WTC11 (cell line): ENCODE data around the gene NAP1L2. TPM values are rescaled to one million over a fixed set of nuclear protein-coding genes. Genes with fewer than 3 reads are reported as not detected.
"Not testable (repeated sequence)": the region's sequence is repeated elsewhere in the genome, so short reads cannot be mapped to it uniquely, and the experiment has no call there.

Experiments used
- ATAC-seq: fragments of 200-7000 bp; cut with Tn5 transposase; 2 replicates; pipeline ENCODE4 v1.10.0; 2021; ENCODE audit warnings: mild to moderate bottlenecking, moderate library complexity
- CTCF ChIA-PET: fragments of 300-600 bp; sonication (Branson Sonifier 250); formaldehyde crosslinking; loops from one replicate; lab custom pipeline; 2021; ENCODE audit warnings: antibody characterized with exemption; lab: Charles Lee
- POLR2A ChIA-PET: fragments of 350-600 bp; sonication (Branson Sonifier 250); formaldehyde crosslinking; loops from one replicate; lab custom pipeline; 2021; ENCODE audit warnings: antibody characterized with exemption; lab: Charles Lee
- DNase-seq: peaks from one replicate; pipeline ENCODE4 v3.0.0; 2021; ENCODE audit warnings: low spot score
- H3K27ac Mint-ChIP-seq: 2 replicates; pipeline ENCODE4 v1.8.0; 2021; ENCODE audit warnings: mixed read lengths
- H3K27me3 Mint-ChIP-seq: 2 replicates; pipeline ENCODE4 v1.8.0; 2021; ENCODE audit warnings: low read depth, mild to moderate bottlenecking, moderate library complexity, mixed read lengths
- H3K36me3 Mint-ChIP-seq: 2 replicates; pipeline ENCODE4 v1.8.0; 2021; ENCODE audit warnings: mixed read lengths
- H3K4me1 Mint-ChIP-seq: 2 replicates; pipeline ENCODE4 v1.8.0; 2022; ENCODE audit warnings: mixed read lengths
- H3K4me3 Mint-ChIP-seq: 2 replicates; pipeline ENCODE4 v1.8.0; 2021; ENCODE audit warnings: mild to moderate bottlenecking, moderate library complexity, mixed read lengths
- H3K9me3 Mint-ChIP-seq: 2 replicates; pipeline ENCODE4 v1.8.0; 2021; ENCODE audit warnings: mixed read lengths
- total RNA-seq: library from RNA; stranded (reverse); gene quantifications from 3 replicates; pipeline ENCODE4 v1.2.3, GENCODE V29; 2021

NAP1L2 gene
- total RNA-seq, 1 experiment from 2014 or later = 13.0 TPM

DNA sequence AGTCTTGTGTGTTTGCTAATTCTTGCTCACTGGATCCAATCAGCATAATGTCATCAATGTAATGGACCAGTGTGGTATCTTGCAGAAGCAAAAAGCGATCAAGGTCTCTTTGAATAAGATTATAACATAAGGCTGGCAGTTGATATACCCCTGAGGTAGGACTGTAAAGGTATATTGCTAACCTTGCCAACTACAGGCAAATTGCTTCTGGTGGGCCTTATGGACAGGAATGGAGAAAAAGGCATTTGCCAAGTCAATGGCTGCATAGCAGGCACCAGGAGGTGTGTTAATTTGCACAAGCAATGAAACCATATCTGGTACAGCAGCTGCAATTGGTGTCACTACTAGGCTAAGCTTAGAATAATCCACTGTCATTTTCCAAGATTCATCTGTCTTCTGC lies 45.7 kb downstream of the NAP1L2 start:
- peaks cover 36% of the 10 kb centered on the region for H3K9me3 Mint-ChIP-seq
- H3K4me3 Mint-ChIP-seq, H3K27ac Mint-ChIP-seq, CTCF ChIA-PET, H3K36me3 Mint-ChIP-seq, ATAC-seq, DNase-seq, POLR2A ChIA-PET, H3K4me1 Mint-ChIP-seq, H3K27me3 Mint-ChIP-seq: not testable (repeated sequence)

Other genes starting within 250 kb of the NAP1L2 start
- 1.0 to 1.7 TPM (median 1.6 TPM) in 3 replicates for gene PABPC1L2B, start 211.9 kb downstream of the NAP1L2 start, total RNA-seq
- 0.39 to 1.1 TPM (median 0.83 TPM) in 3 replicates for gene PABPC1L2A, start 135.3 kb downstream of the NAP1L2 start, total RNA-seq
- gene CDX4, start 232.2 kb upstream of the NAP1L2 start, total RNA-seq = 2.4 to 5.2 TPM (median 4.6 TPM) in 3 replicates